ENCODE data around the gene ANXA9.

The ANXA9 gene

GRCh38 chr1:150976401-150976821 lies 5.7 kb upstream of the ANXA9 start:
- DNase-seq, result no peak

GRCh38 chr1:150976879-150977694 lies 5.0 kb upstream of the ANXA9 start:
- peak; percentile 82 to 83 for DNase-seq

DNA sequence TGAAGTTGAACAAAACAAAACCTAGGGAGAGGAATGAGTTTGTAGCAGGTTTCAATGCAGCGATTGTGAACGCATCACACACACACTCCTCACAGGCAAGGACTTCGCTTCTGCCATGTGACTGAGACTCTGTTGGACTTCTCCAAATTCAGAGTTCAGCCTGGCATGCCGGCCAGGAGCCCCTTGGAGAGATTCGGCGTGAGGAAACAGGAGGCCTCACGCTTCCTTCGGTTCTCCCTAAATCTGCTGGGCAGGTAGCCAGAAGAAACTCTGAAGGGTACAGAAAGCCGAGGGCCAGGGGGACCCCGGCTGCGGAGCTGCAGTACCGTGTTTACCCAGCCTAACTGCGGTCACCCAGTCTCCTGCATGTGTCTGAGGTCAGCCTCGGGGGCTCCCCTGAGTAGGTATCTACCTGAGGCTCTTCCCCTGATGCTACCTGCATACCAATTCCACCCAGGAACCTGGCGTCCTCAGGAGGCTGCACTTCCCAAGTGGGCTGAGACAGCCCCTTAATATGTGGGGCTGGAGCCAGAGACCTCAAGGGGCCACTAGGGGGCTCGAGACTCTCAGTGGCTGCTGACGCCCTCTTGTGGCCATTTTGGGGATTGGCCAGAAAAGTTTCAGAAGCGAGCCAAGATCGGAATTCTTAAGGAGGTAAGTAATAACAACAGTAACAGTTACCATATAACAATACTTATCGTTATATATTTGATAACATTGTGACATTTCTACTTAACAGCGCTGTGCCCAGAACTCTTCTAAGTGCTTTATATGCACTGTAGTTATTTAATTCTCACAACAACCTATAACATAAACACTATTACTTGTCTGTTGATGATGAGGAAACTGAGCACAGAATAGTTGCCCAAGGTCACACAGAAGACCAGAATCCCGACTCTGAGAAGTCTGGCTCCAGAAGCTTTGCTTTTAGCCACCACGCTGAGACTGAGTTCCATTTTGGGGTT lies 2.7 kb upstream of the ANXA9 start:
- peak; percentile 86 to 92 for DNase-seq

- no peak for DNase-seq
These were observed 801 bp upstream of the ANXA9 start for GRCh38 chr1:150981177-150981804.

DNA sequence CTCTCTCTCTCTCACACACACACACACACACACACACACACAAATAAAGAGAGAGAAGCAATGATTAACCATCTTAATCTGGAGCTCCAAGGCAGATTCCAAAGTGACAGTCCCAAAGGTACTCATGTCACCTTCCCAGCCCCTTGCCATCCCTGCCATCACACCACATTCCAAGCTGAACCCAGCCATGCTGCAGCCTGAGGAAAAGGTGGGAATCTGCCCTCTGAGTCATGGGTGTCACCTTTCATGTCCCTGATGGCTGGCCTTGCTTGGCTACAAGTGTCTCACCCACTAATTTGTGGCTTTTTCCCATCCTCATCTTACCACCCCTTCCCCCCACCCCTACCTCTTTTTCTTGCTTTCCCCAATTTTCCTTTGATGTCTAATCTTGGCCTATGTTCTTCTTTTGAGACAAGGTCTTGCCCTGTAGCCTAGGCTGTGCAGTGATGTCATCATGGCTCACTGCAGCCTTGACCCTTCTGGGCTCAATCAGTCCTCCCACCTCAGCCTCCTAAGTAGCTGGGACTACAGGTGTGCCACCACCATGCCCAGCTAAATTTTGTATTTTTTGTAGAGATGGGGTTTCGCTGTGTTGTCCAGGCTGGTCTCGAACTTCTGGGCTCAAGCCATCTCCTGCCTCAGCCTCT lies 3.2 kb downstream of the ANXA9 start:
- no peak for DNase-seq

DNA sequence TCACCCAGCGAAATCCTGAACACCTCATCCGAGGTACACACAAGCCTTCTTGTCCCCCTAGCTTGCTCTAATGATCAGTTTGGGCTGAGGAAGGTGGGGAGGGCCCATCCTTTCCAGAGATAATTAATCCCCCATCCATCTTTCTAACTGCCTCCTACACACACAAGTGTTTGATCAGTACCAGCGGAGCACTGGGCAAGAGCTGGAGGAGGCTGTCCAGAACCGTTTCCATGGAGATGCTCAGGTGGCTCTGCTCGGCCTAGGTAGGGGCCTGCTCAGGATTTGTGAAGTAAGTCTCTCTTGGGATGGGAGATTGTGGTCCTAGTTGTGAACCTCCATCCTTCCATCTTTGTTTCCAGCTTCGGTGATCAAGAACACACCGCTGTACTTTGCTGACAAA lies 5.8 kb downstream of the ANXA9 start:
- DNase-seq, result no peak

DNA sequence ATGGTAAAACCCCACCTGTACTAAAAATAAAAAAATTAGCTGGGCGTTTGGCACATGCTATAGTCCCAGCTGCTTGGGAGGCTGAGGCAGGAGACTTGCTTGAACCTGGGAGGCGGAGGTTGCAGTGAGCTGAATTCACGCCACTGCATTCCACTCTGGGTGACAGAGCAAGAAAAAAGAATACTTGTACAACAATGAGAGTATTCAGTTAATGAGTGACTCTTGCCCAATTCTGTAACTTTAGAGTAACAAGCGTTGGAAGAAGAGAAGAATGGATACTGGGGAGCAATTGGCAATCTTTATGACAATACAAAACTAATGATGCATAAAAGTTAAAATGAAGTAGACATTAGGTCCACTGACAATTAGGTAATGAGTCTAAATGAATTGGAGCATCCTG lies 10.5 kb downstream of the ANXA9 start:
- DNase-seq, result no peak

DNA sequence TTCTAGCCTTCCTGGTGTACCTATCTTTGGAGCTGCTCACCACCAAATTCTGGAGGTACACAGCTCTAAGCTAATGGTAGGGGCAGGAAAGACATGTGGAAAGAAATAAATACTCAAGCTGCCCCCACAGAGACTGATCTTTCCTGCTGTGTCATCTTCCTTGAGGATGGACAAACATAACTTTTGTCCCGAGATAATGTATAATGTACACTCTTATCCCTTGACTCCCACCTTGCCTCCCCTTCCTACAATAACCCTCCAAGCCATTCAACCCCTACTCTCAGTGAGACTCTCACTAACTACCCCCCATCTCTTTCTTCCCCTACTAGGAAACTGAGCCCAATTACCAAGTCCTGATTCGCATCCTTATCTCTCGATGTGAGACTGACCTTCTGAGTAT lies 12.2 kb downstream of the ANXA9 start:
- no peak for DNase-seq

DNA sequence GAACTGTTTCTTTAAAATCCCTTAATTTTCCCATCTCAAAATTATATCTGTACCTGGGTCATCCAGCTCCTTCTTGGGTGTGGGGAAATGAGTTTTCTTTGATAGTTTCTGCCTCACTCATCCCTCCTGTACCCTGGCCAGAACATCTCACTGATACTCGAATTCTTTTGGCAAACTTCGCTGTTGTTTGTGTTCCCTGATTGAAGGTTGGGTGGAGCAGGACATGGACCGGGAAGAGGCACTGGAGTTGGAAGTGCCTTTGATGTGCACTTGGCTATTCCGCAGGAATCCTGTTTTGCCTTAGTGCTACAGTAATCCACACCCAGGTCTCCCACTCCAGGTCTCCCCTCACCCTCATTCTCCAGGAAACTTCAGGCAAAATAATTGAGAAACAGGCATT lies 13.4 kb downstream of the ANXA9 start:
- DNase-seq, result no peak

GRCh38 chr1:150995896-150996295 lies 13.8 kb downstream of the ANXA9 start:
- DNase-seq, result peak; percentile 15 to 58

- no peak for DNase-seq
These were observed 15.2 kb downstream of the ANXA9 start for GRCh38 chr1:150997126-150997872.

- DNase-seq, result no peak
These were observed 15.9 kb downstream of the ANXA9 start for GRCh38 chr1:150997949-150998348.

DNA sequence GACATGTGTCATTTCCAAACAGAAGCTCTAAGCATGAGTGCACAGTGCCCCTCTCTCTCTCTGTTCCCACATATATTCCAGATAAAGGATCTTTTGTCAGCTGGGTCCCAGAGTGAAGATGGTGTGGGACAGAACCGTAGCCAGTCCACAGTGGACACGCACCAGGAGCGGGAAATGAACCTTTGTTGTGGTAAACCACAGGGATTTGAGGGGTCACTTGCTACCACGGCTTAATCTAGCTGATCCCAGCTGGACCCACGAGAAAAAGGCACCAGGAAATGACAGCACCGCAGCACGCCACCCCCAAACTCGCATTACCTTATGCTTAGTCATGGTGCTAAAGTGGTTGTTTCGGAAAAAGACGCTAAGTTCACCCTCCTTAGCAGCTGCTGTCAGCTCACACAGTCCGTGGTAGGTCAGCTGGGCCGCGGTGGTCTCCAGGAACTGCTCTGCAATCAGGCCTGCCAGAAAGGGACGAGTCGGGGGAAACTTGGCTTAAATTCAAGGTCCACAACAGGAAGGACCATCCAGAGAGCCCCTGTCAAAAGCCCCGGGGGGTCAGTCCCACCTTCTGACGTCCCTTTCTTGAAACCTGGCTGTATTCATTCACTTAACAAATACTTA lies 17.1 kb downstream of the ANXA9 start:
- DNase-seq, result no peak

- DNase-seq, result no peak
These were observed 17.8 kb downstream of the ANXA9 start for GRCh38 chr1:150999926-151000325.

GRCh38 chr1:151000408-151000807 lies 18.3 kb downstream of the ANXA9 start:
- no peak for DNase-seq

GRCh38 chr1:151001602-151002001 lies 19.5 kb downstream of the ANXA9 start:
- no peak for DNase-seq

DNA sequence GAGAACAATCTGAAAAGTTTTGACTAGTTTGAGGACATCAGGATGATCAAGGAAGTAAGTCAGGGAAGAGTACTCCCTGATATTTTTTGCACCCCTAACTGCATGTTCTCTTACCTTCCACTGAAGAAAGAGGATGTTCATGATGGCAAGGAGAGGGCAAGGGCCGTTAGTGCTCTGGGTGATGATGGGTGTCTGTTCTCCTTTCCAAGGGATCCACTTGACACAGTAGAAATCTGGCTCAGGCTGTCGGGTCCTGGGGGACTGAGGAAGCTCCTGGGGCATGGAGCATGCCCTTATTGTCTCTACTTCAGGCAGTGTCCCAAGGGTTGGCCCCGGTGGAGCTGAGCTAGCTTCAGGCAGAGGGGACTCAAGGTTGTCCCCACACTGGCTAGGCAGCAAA lies 20.0 kb downstream of the ANXA9 start:
- DNase-seq, result no peak

DNA sequence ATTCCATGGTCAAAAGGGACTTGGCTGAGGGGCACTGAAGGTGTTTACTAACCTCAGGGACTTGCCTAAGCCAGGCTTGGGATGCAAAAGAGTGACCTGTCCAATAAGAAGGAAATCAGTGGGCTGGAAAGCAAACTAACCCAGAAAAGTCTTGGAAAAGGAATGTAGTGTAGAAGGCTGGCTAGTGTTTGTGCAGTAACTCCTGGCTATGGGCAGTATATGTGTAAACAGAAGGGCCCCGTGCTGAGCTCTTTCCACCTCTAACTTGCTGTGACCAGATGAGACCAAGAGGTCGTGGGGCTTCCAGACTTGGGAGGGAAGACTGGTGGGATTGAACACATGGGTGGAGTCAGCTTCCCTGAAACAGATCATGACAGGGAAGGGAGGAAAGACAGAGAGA lies 20.5 kb downstream of the ANXA9 start:
- no peak for DNase-seq

DNA sequence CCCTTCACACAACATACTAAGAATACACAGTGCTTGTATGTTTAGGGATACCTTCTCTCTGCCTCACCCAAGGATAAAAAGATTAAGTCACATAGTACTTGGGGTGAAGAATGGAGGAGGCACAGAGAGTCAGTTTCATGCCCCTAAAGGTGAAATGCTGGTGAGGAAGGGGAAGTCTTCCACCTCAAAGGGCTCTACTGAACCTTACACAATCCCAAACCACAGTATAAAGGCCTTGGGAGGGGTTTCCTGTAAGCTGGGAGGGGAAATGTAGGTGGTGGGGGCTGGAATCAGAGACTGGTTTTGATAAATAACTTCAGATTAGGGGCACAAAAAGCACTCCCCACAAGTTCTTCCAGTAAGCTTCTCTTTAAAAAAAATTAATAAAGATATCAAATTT lies 21.1 kb downstream of the ANXA9 start:
- DNase-seq, result peak; percentile 20 to 60

GRCh38 chr1:151005729-151006319 lies 23.7 kb downstream of the ANXA9 start:
- no peak for DNase-seq

Data from CD4-positive, alpha-beta T cell treated with Interferon alpha-2 for 1 hour (primary cell).